Fibroblast of lung (primary cell): ENCODE measurements around the gene SLC38A1.

ENCODE experiments used
- CTCF ChIP-seq, 2 donors: IDR thresholded peaks in 1 of 2; conservative IDR thresholded peaks in 1 of 2; 1 replicate in 1 of 2; 2 replicates in 1 of 2; pipeline ENCODE4 v1.5.1; 2011 to 2012; ENCODE audit warnings: low read length in 2 of 2, control low read depth in 1 of 2, inconsistent platforms in 1 of 2, low read depth in 1 of 2, mild to moderate bottlenecking in 1 of 2
- EZH2 ChIP-seq: IDR thresholded peaks from 2 replicates; pipeline ENCODE4 v1.5.1; 2012; ENCODE audit warnings: low read length, control low read depth, mild to moderate bottlenecking; ENCODE audit errors: missing control alignments

- TF ChIP-seq CTCF (conservative IDR thresholded peaks at IDR 0.05 in 1 of 2, IDR thresholded peaks at IDR 0.05 in 1 of 2; ENCODE audit: low read depth in 1 of 2, low read length in 2 of 2) (no peak), EZH2 (no peak)
Observed at GRCh38 chr12:46259071-46259470, 9.8 kb downstream of the SLC38A1 start.
